Measurements from ENCODE around the gene CD109.

GRCh38 chr6:73826571-73826970, 130.6 kb downstream of the CD109 start:
- TF ChIP-seq, protein P1, sequence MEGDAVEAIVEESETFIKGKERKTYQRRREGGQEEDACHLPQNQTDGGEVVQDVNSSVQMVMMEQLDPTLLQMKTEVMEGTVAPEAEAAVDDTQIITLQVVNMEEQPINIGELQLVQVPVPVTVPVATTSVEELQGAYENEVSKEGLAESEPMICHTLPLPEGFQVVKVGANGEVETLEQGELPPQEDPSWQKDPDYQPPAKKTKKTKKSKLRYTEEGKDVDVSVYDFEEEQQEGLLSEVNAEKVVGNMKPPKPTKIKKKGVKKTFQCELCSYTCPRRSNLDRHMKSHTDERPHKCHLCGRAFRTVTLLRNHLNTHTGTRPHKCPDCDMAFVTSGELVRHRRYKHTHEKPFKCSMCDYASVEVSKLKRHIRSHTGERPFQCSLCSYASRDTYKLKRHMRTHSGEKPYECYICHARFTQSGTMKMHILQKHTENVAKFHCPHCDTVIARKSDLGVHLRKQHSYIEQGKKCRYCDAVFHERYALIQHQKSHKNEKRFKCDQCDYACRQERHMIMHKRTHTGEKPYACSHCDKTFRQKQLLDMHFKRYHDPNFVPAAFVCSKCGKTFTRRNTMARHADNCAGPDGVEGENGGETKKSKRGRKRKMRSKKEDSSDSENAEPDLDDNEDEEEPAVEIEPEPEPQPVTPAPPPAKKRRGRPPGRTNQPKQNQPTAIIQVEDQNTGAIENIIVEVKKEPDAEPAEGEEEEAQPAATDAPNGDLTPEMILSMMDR (IDR thresholded peaks at IDR 0.05; ENCODE audit: poor library complexity, severe bottlenecking), result no peak
- TF ChIP-seq, protein P2, sequence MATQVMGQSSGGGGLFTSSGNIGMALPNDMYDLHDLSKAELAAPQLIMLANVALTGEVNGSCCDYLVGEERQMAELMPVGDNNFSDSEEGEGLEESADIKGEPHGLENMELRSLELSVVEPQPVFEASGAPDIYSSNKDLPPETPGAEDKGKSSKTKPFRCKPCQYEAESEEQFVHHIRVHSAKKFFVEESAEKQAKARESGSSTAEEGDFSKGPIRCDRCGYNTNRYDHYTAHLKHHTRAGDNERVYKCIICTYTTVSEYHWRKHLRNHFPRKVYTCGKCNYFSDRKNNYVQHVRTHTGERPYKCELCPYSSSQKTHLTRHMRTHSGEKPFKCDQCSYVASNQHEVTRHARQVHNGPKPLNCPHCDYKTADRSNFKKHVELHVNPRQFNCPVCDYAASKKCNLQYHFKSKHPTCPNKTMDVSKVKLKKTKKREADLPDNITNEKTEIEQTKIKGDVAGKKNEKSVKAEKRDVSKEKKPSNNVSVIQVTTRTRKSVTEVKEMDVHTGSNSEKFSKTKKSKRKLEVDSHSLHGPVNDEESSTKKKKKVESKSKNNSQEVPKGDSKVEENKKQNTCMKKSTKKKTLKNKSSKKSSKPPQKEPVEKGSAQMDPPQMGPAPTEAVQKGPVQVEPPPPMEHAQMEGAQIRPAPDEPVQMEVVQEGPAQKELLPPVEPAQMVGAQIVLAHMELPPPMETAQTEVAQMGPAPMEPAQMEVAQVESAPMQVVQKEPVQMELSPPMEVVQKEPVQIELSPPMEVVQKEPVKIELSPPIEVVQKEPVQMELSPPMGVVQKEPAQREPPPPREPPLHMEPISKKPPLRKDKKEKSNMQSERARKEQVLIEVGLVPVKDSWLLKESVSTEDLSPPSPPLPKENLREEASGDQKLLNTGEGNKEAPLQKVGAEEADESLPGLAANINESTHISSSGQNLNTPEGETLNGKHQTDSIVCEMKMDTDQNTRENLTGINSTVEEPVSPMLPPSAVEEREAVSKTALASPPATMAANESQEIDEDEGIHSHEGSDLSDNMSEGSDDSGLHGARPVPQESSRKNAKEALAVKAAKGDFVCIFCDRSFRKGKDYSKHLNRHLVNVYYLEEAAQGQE (IDR thresholded peaks at IDR 0.05; ENCODE audit: borderline replicate concordance), result no peak
- TF ChIP-seq MXI1 (conservative IDR thresholded peaks at IDR 0.05; ENCODE audit: poor library complexity, severe bottlenecking), result no peak
- TF ChIP-seq EZH2 (IDR thresholded peaks at IDR 0.05; ENCODE audit: borderline replicate concordance, insufficient read depth, low read length, poor library complexity, severe bottlenecking), result no peak
- TF ChIP-seq EP300 (conservative IDR thresholded peaks at IDR 0.05; ENCODE audit: poor library complexity, severe bottlenecking), result no peak
- TF ChIP-seq POLR2AphosphoS5 (IDR thresholded peaks at IDR 0.05), result no peak
- TF ChIP-seq TAF1 (IDR thresholded peaks at IDR 0.05; ENCODE audit: low read depth), result no peak
- TF ChIP-seq RAD21 (conservative IDR thresholded peaks at IDR 0.05), result no peak
- TF ChIP-seq SMC3 (conservative IDR thresholded peaks at IDR 0.05; ENCODE audit: poor library complexity), result no peak
